ENCODE data around the gene AURKB. TPM values are rescaled to one million over a fixed set of nuclear protein-coding genes. Genes with fewer than 3 reads are reported as not detected.

AURKB gene
- total and polyA plus RNA-seq, 2 of the 13 experiments (the other 11 are each of a cell fraction or from before 2014, with no cell fraction given), result 29.5 to 75.3 TPM

DNA sequence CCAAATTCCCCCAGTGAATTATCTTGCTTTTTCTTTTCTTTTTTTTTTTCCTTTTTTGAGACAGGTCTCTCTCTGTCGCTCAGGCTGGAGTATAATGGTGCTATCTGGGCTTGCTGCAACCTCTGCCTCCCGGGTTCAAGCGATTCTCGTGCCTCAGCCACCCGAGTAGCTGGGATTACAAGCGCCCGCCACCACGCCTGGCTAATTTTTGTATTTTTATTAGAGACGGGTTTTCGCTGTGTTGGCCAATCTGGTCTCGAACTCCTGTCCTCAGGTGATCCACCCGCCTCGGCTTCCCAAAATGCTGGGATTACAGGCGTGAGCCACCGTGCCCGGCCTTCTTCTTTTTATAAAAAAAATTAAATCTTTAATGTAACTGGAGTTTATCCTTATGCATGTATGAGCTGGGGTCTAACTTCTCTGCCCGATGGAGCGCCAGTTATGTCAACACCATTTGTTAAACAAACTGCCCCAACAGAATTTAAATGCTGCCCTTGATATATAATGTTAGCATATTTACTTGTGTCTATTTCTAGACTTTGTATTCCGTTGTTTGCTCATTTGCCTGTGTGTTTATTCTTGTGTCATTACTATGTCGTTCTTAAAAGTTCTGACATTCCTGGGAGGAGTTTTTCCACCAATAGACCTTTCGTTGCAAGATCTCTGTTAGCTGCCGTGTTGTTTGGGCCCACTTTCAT is 535 bp upstream of the AURKB start (continued):
- TF ChIP-seq ZNF782 (CRISPR knock-in tag; IDR thresholded peaks at IDR 0.05; ENCODE audit: borderline replicate concordance) (no peak), MEF2D (CRISPR knock-in tag; IDR thresholded peaks at IDR 0.05) (peak; percentile 69; the same call in 1 of the 2 replicates), ZNF354B (CRISPR knock-in tag; IDR thresholded peaks at IDR 0.05) (no peak), ZNF235 (CRISPR knock-in tag; IDR thresholded peaks at IDR 0.05; ENCODE audit: borderline replicate concordance) (no peak), GABPB1 (CRISPR knock-in tag; IDR thresholded peaks at IDR 0.05) (no peak), ZNF777 (CRISPR knock-in tag; IDR thresholded peaks at IDR 0.05) (no peak), SYNCRIP (IDR thresholded peaks at IDR 0.05; ENCODE audit: insufficient read depth, low read depth, low read length) (no peak), ZMYM4 (CRISPR knock-in tag; IDR thresholded peaks at IDR 0.05) (no peak), SP1 (IDR thresholded peaks at IDR 0.05) (no peak), SP1 (CRISPR knock-in tag; IDR thresholded peaks at IDR 0.05) (no peak), ZNF629 (CRISPR knock-in tag; conservative IDR thresholded peaks at IDR 0.05) (no peak), YEATS4 (CRISPR knock-in tag; IDR thresholded peaks at IDR 0.05; ENCODE audit: borderline replicate concordance) (no peak), RAD51 (IDR thresholded peaks at IDR 0.05; ENCODE audit: borderline replicate concordance) (no peak), ZNF547 (CRISPR knock-in tag; IDR thresholded peaks at IDR 0.05) (no peak), MTF2 (CRISPR knock-in tag; IDR thresholded peaks at IDR 0.05; ENCODE audit: borderline replicate concordance) (no peak), SUZ12 (IDR thresholded peaks at IDR 0.05; ENCODE audit: low read depth, low read length) (no peak), NFYC (CRISPR knock-in tag; IDR thresholded peaks at IDR 0.05) (no peak), ZSCAN25 (CRISPR knock-in tag; IDR thresholded peaks at IDR 0.05) (no peak), MAF1 (CRISPR knock-in tag; IDR thresholded peaks at IDR 0.05; ENCODE audit: borderline replicate concordance) (no peak)
- TF ChIP-seq, protein P1, sequence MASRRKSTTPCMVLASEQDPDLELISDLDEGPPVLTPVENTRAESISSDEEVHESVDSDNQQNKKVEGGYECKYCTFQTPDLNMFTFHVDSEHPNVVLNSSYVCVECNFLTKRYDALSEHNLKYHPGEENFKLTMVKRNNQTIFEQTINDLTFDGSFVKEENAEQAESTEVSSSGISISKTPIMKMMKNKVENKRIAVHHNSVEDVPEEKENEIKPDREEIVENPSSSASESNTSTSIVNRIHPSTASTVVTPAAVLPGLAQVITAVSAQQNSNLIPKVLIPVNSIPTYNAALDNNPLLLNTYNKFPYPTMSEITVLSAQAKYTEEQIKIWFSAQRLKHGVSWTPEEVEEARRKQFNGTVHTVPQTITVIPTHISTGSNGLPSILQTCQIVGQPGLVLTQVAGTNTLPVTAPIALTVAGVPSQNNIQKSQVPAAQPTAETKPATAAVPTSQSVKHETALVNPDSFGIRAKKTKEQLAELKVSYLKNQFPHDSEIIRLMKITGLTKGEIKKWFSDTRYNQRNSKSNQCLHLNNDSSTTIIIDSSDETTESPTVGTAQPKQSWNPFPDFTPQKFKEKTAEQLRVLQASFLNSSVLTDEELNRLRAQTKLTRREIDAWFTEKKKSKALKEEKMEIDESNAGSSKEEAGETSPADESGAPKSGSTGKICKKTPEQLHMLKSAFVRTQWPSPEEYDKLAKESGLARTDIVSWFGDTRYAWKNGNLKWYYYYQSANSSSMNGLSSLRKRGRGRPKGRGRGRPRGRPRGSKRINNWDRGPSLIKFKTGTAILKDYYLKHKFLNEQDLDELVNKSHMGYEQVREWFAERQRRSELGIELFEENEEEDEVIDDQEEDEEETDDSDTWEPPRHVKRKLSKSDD (CRISPR knock-in tag; IDR thresholded peaks at IDR 0.05; ENCODE audit: low read depth), result no peak
- TF ChIP-seq, protein P2, sequence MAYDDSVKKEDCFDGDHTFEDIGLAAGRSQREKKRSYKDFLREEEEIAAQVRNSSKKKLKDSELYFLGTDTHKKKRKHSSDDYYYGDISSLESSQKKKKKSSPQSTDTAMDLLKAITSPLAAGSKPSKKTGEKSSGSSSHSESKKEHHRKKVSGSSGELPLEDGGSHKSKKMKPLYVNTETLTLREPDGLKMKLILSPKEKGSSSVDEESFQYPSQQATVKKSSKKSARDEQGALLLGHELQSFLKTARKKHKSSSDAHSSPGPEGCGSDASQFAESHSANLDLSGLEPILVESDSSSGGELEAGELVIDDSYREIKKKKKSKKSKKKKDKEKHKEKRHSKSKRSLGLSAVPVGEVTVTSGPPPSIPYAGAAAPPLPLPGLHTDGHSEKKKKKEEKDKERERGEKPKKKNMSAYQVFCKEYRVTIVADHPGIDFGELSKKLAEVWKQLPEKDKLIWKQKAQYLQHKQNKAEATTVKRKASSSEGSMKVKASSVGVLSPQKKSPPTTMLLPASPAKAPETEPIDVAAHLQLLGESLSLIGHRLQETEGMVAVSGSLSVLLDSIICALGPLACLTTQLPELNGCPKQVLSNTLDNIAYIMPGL (CRISPR knock-in tag; IDR thresholded peaks at IDR 0.05; ENCODE audit: borderline replicate concordance in 1 of 2, low read depth in 1 of 2), result no peak; a peak in 1 of 4 replicates
- TF ChIP-seq, protein P3, sequence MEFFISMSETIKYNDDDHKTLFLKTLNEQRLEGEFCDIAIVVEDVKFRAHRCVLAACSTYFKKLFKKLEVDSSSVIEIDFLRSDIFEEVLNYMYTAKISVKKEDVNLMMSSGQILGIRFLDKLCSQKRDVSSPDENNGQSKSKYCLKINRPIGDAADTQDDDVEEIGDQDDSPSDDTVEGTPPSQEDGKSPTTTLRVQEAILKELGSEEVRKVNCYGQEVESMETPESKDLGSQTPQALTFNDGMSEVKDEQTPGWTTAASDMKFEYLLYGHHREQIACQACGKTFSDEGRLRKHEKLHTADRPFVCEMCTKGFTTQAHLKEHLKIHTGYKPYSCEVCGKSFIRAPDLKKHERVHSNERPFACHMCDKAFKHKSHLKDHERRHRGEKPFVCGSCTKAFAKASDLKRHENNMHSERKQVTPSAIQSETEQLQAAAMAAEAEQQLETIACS (CRISPR knock-in tag; IDR thresholded peaks at IDR 0.05), result no peak
- TF ChIP-seq, protein P4, sequence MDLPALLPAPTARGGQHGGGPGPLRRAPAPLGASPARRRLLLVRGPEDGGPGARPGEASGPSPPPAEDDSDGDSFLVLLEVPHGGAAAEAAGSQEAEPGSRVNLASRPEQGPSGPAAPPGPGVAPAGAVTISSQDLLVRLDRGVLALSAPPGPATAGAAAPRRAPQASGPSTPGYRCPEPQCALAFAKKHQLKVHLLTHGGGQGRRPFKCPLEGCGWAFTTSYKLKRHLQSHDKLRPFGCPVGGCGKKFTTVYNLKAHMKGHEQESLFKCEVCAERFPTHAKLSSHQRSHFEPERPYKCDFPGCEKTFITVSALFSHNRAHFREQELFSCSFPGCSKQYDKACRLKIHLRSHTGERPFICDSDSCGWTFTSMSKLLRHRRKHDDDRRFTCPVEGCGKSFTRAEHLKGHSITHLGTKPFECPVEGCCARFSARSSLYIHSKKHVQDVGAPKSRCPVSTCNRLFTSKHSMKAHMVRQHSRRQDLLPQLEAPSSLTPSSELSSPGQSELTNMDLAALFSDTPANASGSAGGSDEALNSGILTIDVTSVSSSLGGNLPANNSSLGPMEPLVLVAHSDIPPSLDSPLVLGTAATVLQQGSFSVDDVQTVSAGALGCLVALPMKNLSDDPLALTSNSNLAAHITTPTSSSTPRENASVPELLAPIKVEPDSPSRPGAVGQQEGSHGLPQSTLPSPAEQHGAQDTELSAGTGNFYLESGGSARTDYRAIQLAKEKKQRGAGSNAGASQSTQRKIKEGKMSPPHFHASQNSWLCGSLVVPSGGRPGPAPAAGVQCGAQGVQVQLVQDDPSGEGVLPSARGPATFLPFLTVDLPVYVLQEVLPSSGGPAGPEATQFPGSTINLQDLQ (CRISPR knock-in tag; IDR thresholded peaks at IDR 0.05), result no peak

Measured in HepG2 (cell line).